Transverse colon (tissue), 4 donors: ENCODE data around the gene HAT1.

Experiments used
- CTCF ChIP-seq, 5 experiments: fragments of 200-600 bp in 3 of 5; fragments of 450-650 bp in 2 of 5; sonication (generic) in 3 of 5; IDR thresholded peaks; 1 replicate in 2 of 5; 2 replicates in 3 of 5; pipeline ENCODE4 v1.5.1; 2016 to 2017; ENCODE audit warnings: antibody characterized with exemption in 5 of 5, inconsistent platforms in 3 of 5, mild to moderate bottlenecking in 2 of 5, moderate library complexity in 1 of 5
- EP300 ChIP-seq: sonication (generic); formaldehyde crosslinking; IDR thresholded peaks from one replicate; pipeline ENCODE4 v1.6.1; 2017; ENCODE audit warnings: antibody characterized with exemption, low read depth
- POLR2A ChIP-seq: fragments of 450-650 bp; IDR thresholded peaks from one replicate; pipeline ENCODE4 v1.6.1; 2016; ENCODE audit warnings: antibody characterized with exemption, mild to moderate bottlenecking, moderate library complexity
- POLR2AphosphoS5 ChIP-seq, 3 donors: sonication (generic); formaldehyde crosslinking; IDR thresholded peaks; one replicate each; pipeline ENCODE4 v1.6.1; 2016; ENCODE audit warnings: antibody characterized with exemption in 3 of 3

- TF ChIP-seq CTCF (IDR thresholded peaks at IDR 0.05) (no peak), POLR2AphosphoS5 (IDR thresholded peaks at IDR 0.05) (no peak), POLR2A (no peak), EP300 (no peak)
These were observed 62.8 kb downstream of the HAT1 start for GRCh38 chr2:171985076-171985475.
